HG02885 (cell line): ENCODE data around the gene LGALS7.
"Not testable (repeated sequence)": the region's sequence is repeated elsewhere in the genome, so short reads cannot be mapped to it uniquely, and the experiment has no call there.

Source experiments
- ATAC-seq: cut with Tn5 transposase; IDR thresholded peaks from one replicate; pipeline ENCODE4 v1.9.1; 2021; ENCODE audit warnings: mild to moderate bottlenecking; ENCODE audit not compliant: unreplicated experiment, poor library complexity

The LGALS7 gene

GRCh38 chr19:38773469-38774177, at the start of gene LGALS7:
Gene LGALS7, minus strand, starts transcription at chr19:38773517. Its CDS starts 25 bp downstream, at chr19:38773492.
- no peak for ATAC-seq

DNA sequence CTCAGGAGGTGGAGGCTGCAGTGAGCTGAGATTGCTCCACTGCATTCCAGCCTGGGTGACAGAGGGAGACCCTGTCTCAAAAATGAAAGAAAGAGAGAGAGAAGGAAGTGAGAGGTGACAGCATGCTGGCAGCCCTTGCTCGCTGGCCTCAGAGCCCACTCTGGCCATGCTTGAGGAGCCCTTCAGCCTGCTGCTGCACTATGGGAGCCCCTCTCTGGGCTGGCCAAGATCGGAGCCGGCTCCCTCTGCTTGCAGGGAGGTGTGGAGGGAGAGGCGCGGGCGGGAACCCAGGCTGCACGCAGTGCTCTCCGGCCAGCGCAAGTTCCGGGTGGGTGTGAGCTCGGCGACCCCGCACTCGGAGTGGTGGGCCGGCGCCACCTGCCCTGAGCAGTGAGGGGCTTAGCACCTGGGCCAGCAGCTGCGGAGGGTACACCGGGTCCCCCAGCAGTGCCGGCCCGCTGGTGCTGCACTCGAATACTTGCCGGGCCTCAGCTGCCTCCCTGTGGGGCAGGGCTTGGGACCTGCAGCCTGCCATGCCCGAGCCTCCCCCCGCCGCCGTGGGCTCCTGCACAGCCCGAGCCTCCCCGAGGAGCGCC, 48.0 kb upstream of the LGALS7 start:
- not testable (repeated sequence) for ATAC-seq

GRCh38 chr19:38819231-38819920, 46.1 kb upstream of the LGALS7 start:
- no peak for ATAC-seq

DNA sequence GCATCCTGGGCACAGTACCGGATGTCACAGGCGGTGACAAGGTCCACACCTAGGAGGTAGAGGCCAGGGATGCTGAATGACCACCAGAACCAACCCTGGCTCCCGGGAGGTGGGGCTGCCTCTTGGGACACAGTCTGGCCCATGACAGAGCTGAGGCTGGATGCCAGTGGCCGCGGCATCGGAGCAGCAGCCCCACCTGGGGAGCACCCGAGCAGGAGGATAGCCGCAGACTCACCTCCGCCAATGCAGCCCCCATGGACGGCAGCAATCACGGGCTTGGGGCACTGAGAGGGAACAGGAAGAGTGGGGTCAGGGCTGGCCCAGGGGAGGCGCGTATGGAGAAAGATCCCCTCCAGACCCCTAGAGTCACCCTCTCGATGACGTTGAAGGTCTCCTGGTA, 43.8 kb upstream of the LGALS7 start:
- no peak for ATAC-seq

GRCh38 chr19:38816131-38816750, 42.9 kb upstream of the LGALS7 start:
- ATAC-seq = no peak

DNA sequence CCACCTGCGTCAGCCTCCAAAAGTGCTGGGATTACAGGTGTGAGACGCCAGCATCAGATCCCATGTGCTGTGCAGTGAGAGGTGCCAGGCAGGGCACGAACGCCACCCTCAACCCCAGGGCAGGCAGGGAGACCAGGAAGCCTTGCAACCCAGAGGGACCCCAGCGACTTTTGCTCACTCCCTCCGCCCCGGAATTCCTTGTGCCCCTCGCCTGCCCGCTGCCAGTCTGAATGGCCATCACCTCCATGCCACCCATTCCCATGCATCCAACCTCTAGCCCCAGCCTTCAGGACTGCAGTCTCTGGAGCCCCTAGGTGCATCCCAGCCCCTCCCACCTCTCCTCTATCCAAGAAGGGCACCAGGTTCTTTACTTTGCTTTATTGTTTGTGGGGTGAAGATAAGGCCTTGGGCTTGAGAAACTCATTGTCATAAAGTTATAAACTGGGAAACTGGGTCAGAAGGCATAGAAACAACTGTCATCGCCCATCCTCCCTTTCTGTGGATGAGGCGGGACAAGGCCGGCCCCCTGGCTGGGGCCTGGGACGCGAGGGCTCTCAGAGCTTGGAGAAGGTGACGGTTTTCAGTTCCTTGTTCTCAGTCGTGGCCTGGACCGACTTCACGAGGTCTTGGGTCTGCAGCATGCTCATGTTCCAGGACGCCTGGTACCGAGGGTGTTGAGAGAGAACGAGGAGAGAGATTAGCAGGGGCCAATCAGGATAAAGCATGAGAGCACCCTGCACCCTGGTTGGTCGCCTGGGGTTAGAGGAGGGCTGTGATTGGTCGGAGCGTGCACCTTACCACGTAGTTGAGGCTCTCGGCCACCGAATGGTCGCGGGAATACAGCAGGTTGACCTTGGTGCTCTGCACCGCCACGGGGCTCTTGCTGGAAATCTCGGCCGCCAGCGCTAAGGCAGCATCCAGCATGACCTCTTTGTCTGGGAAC, 42.0 kb upstream of the LGALS7 start:
- no peak for ATAC-seq

DNA sequence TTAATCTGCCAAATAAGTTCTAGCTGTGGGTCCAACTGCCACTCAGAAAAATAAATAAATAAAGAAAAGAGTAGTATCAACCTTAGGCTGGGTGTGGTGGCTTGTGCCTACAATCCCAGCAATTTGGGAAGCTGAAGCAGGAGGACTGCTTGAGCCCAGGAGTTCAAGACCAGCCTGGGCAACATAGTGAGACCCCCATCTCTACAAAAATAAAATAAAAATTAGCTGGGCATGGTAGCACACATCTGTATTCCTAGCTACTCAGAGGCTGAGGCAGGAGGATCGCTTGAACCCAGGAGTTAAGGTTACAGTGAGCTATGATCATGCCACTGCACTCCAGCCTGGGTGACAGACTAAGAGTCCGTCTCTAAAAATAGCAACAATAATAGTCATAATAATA, 40.6 kb upstream of the LGALS7 start:
- not testable (repeated sequence) for ATAC-seq

DNA sequence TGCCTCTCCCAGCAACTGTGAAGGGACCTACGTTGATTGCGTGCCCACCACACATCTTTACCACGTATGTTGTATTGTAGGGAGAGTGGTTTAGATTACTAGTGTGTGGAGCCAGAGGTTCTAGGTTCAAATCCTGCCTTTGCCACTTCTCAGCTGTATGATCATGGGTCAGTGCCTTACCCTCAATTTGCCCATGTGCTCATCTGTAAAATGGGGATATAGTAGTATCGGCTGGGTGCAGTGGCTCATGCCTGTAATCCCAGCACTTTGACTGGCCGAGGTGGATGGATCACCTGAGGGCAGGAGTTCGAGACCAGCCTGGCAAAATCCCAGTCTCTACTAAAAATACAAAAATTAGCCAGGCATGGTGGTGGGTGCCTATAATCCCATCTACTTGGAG, 40.0 kb upstream of the LGALS7 start:
- no peak for ATAC-seq

DNA sequence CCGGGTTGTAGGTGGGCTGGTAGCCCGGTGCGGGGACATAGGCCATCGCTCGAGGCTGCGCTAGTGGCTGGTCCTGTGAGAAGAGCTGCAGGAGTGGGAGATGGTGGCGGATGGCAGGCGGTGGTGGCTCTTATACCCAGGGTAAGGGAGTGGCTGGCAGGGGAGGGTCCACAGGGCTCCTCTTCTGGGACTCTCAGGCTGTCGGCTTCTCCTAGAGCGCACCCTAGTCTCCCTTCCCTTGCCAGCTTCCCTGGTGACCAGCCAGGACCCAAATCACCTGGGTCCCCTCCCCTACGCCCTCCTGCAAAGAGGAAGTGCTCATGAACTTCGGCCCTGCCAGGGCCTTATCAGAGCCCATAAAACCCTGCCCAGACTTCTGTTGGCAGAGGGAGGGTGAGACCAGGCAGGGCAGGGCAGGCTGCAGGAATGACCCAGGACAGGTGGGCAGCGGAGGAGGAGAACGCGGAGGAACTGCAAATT, 39.6 kb upstream of the LGALS7 start, which contains the start of gene LGALS4:
LGALS4 (minus strand) TSS at position 105 of the 480 bp plus-strand sequence; CDS start at position 46, 59 bp downstream.
- ATAC-seq = no peak

- ATAC-seq = no peak
Measured at GRCh38 chr19:38812009-38812840, 38.9 kb upstream of the LGALS7 start.

- ATAC-seq = no peak
Measured at GRCh38 chr19:38809592-38810252, 36.4 kb upstream of the LGALS7 start.

GRCh38 chr19:38808741-38809140, 35.4 kb upstream of the LGALS7 start:
- no peak for ATAC-seq

DNA sequence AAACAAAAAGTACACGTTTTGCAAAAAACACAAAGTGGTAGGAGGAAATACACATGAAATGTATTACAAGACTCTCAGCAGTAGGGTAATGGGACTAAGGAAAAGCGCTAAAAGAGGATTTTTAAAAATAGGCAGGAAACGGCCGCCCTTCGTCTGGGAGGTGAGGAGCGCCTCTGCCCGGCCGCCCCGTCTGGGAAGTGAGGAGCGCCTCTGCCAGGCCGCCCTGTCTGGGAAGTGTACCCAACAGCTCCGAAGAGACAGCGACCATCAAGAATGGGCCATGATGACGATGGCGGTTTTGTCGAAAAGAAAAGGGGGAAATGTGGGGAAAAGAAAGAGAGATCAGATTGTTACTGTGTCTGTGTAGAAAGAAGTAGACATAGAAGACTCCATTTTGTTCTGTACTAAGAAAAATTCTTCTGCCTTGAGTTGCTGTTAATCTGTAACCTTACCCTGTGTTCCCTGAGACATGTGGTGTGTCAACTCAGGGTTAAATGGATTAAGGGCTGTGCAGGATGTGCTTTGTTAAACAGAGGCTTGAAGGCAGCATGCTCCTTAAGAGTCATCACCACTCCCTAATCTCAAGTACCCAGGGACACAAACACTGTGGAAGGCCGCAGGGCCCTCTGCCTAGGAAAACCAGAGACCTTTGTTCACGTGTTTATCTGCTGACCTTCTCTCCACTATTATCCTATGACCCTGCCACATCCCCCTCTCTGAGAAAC, 34.2 kb upstream of the LGALS7 start:
- not testable (repeated sequence) for ATAC-seq

GRCh38 chr19:38806371-38806770, 33.1 kb upstream of the LGALS7 start:
- ATAC-seq = no peak

- no peak for ATAC-seq
Measured at GRCh38 chr19:38805180-38805579, 31.9 kb upstream of the LGALS7 start.

DNA sequence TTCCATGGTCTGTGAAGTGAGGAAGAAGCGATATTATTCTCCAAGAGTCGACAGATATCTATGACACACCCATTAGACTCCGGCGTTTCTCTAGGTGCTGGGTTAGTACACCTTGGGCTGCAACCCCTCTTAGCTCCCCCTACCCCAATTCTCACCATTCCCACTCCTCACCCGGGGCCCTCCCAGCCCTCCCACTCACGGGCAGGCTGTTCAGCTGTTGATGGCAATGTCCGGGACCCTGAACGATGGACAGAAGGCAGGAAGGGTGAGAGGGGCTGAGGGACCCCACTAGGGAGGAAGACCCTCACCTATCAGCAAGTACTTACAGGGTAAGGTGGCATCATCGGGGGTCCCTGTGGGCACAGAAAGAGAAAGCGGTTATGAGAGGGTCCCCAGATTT, 30.2 kb upstream of the LGALS7 start:
- no peak for ATAC-seq

GRCh38 chr19:38801359-38802095, 28.2 kb upstream of the LGALS7 start:
- ATAC-seq = no peak
